OCI-LY1 (cell line): ENCODE data around the gene SOX18.

ENCODE experiments used
- H2AFZ ChIP-seq: fragments of 200-600 bp; sonication (generic), shearing (Covaris generic); 2 replicates; pipeline ENCODE4 v1.6.0; 2014; ENCODE audit warnings: antibody characterized with exemption, mild to moderate bottlenecking, low read length
- H3F3A ChIP-seq: fragments of 200-600 bp; sonication (generic), shearing (Covaris generic); 2 replicates; pipeline ENCODE4 v1.6.0; 2014; ENCODE audit warnings: mild to moderate bottlenecking, antibody characterized with exemption, low read length, moderate library complexity; ENCODE audit not compliant: insufficient read depth
- H3K27ac ChIP-seq: fragments of 200-600 bp; sonication (generic); 2 replicates; pipeline ENCODE4 v1.5.1; 2014; ENCODE audit warnings: low read length, mixed run types, mild to moderate bottlenecking, low read depth; ENCODE audit not compliant: poor library complexity, severe bottlenecking
- H3K27me3 ChIP-seq: fragments of 200-600 bp; sonication (generic); 2 replicates; pipeline ENCODE4 v1.6.0; 2014; ENCODE audit warnings: antibody characterized with exemption, mild to moderate bottlenecking, low read length, moderate library complexity; ENCODE audit not compliant: insufficient read depth
- H3K36me3 ChIP-seq: fragments of 200-600 bp; sonication (generic); 2 replicates; pipeline ENCODE4 v1.6.1; 2014; ENCODE audit warnings: mild to moderate bottlenecking, antibody characterized with exemption, low read length, moderate library complexity, mixed read lengths; ENCODE audit not compliant: insufficient read depth
- H3K4me1 ChIP-seq: fragments of 200-600 bp; sonication (generic); 2 replicates; pipeline ENCODE4 v1.5.1; 2014; ENCODE audit warnings: mild to moderate bottlenecking, low read length, moderate library complexity; ENCODE audit not compliant: insufficient read depth, severe bottlenecking
- H3K4me2 ChIP-seq: fragments of 200-600 bp; sonication (generic), shearing (Covaris generic); 2 replicates; pipeline ENCODE4 v1.6.1; 2014; ENCODE audit warnings: low read length
- H3K4me3 ChIP-seq: fragments of 200-600 bp; sonication (generic); 2 replicates; pipeline ENCODE4 v1.5.1; 2014; ENCODE audit warnings: low read length, low read depth, mild to moderate bottlenecking, mixed read lengths; ENCODE audit not compliant: poor library complexity, severe bottlenecking
- H3K79me2 ChIP-seq: fragments of 200-600 bp; shearing (Covaris generic); 2 replicates; pipeline ENCODE4 v1.6.1; 2016; ENCODE audit warnings: mixed run types, low read length, mixed read lengths; ENCODE audit not compliant: insufficient read depth
- H3K9ac ChIP-seq: fragments of 200-600 bp; sonication (generic), shearing (Covaris generic); 2 replicates; pipeline ENCODE4 v1.6.1; 2014; ENCODE audit warnings: mild to moderate bottlenecking, low read length, mixed read lengths
- H3K9me2 ChIP-seq: fragments of 200-600 bp; sonication (generic), shearing (Covaris generic); 2 replicates; pipeline ENCODE4 v1.6.1; 2014; ENCODE audit warnings: low read depth, mild to moderate bottlenecking, low read length, mixed read lengths
- H3K9me3 ChIP-seq: fragments of 200-600 bp; shearing (Covaris generic); 2 replicates; pipeline ENCODE4 v1.6.1; 2014; ENCODE audit warnings: low read length, mixed read lengths
- H4K20me1 ChIP-seq: fragments of 200-600 bp; sonication (generic), shearing (Covaris generic); 2 replicates; pipeline ENCODE4 v1.6.0; 2016; ENCODE audit warnings: mild to moderate bottlenecking, low read length; ENCODE audit not compliant: insufficient read depth
- CTCF ChIP-seq: fragments of 200-600 bp; sonication (generic), shearing (Covaris generic); IDR thresholded peaks from 2 replicates; pipeline ENCODE4 v1.5.1; 2017; ENCODE audit warnings: mild to moderate bottlenecking, antibody characterized with exemption, low read length, moderate library complexity, mixed read lengths
- EZH2 ChIP-seq: fragments of 200-600 bp; sonication (generic), shearing (Covaris generic); IDR thresholded peaks from 2 replicates; pipeline ENCODE4 v1.8.0; 2017; ENCODE audit warnings: borderline replicate concordance, mixed run types, mild to moderate bottlenecking, antibody characterized with exemption, low read length, moderate library complexity, mixed read lengths

The SOX18 gene

GRCh38 chr20:64084685-64085152 lies 35.3 kb upstream of the SOX18 start:
- H3K27ac ChIP-seq, result no peak overlapping the region
- H3K4me3 ChIP-seq, result no peak overlapping the region
- peaks cover 6% of the 10 kb centered on the region; the same call in 1 of the 2 replicates for H3K27me3 ChIP-seq
- H3K4me1 ChIP-seq, result peaks cover 10% of the 10 kb centered on the region
- TF ChIP-seq CTCF, result no peak
- TF ChIP-seq EZH2, result no peak
- no peaks in the 10 kb centered on the region for H3K9me2 ChIP-seq
- H3K36me3 ChIP-seq, result no peaks in the 10 kb centered on the region; the same call in 1 of the 2 replicates
- no peak overlapping the region for H2AFZ ChIP-seq
- no peak overlapping the region for H3K4me2 ChIP-seq
- H3F3A ChIP-seq, result no peaks in the 10 kb centered on the region
- H4K20me1 ChIP-seq, result no peaks in the 10 kb centered on the region
- H3K9me3 ChIP-seq, result 0 out of 2 replicates have a peak, but pooled peaks cover 3% of the 10 kb centered on the region
- no peak overlapping the region for H3K9ac ChIP-seq
- H3K79me2 ChIP-seq, result no peaks in the 10 kb centered on the region

GRCh38 chr20:64083804-64084684 lies 34.6 kb upstream of the SOX18 start, which contains the start of gene LKAAEAR1:
Gene LKAAEAR1 (minus strand): TSS chr20:64084398. CDS start chr20:64084219, 179 bp downstream.
- Histone ChIP-seq H4K20me1 (no peaks in the 10 kb centered on the region), H3K36me3 (no peaks in the 10 kb centered on the region; the same call in 1 of the 2 replicates), H3K79me2 (no peaks in the 10 kb centered on the region), H3K9me3 (0 out of 2 replicates have a peak, but pooled peaks cover 3% of the 10 kb centered on the region), H3K4me2 (peak within 1 kb of the TSS; percentile 58), H3K9ac (peak within 1 kb of the TSS; percentile 21; the same call in 1 of the 2 replicates), H3K4me3 (peak within 1 kb of the TSS; percentile 51), H3K27me3 (peaks cover 6% of the 10 kb centered on the region; the same call in 1 of the 2 replicates), H3K4me1 (peaks cover 12% of the 10 kb centered on the region), H3K27ac (no peak within 1 kb of the TSS), H3K9me2 (no peaks in the 10 kb centered on the region), H2AFZ (no peak within 1 kb of the TSS), H3F3A (no peaks in the 10 kb centered on the region)
- TF ChIP-seq EZH2 (no peak), CTCF (no peak)

GRCh38 chr20:64083378-64083803 lies 34.0 kb upstream of the SOX18 start:
- no peak overlapping the region for H2AFZ ChIP-seq

More at GRCh38 chr20:64083378-64083803, 34.0 kb upstream of the SOX18 start:
- H3K9ac ChIP-seq, result peak overlapping the region; percentile 21; the same call in 1 of the 2 replicates
- peak overlapping the region; percentile 58 for H3K4me2 ChIP-seq
- H3K4me1 ChIP-seq, result peaks cover 19% of the 10 kb centered on the region
- H3K27me3 ChIP-seq, result peaks cover 6% of the 10 kb centered on the region; the same call in 1 of the 2 replicates
- H4K20me1 ChIP-seq, result no peaks in the 10 kb centered on the region
- TF ChIP-seq CTCF (peak; percentile 61), EZH2 (no peak)
- 0 out of 2 replicates have a peak, but pooled peaks cover 3% of the 10 kb centered on the region for H3K9me3 ChIP-seq
- H3K4me3 ChIP-seq, result peak overlapping the region; percentile 51
- H3K36me3 ChIP-seq, result no peaks in the 10 kb centered on the region; the same call in 1 of the 2 replicates
- H3K79me2 ChIP-seq, result no peaks in the 10 kb centered on the region
- no peaks in the 10 kb centered on the region for H3F3A ChIP-seq
- no peaks in the 10 kb centered on the region for H3K9me2 ChIP-seq
- no peak overlapping the region for H3K27ac ChIP-seq
